Measurements from ENCODE around the gene PANK2.

GRCh38 chr20:3916364-3916763 is 27.2 kb downstream of the PANK2 start:
- TF ChIP-seq CTCF (IDR thresholded peaks at IDR 0.05 in 2 of 3, conservative IDR thresholded peaks at IDR 0.05 in 1 of 3; ENCODE audit: borderline replicate concordance in 1 of 3, insufficient read depth in 1 of 3, low read depth in 2 of 3, low read length in 2 of 3) (no peak), EZH2 (IDR thresholded peaks at IDR 0.05) (no peak), POLR2A (IDR thresholded peaks at IDR 0.05; ENCODE audit: borderline replicate concordance, extremely low read depth, insufficient read depth, insufficient read length) (no peak), POLR2AphosphoS5 (IDR thresholded peaks at IDR 0.05; ENCODE audit: low read depth, low read length) (no peak), ZBTB33 (IDR thresholded peaks at IDR 0.05; ENCODE audit: extremely low read depth, insufficient replicate concordance, low read length) (no peak), TCF7L2 (IDR thresholded peaks at IDR 0.05; ENCODE audit: borderline replicate concordance, extremely low read depth, insufficient read depth, insufficient read length) (no peak), YY1 (IDR thresholded peaks at IDR 0.05; ENCODE audit: extremely low read depth, insufficient replicate concordance, low read depth, low read length) (no peak), REST (IDR thresholded peaks at IDR 0.05; ENCODE audit: low read depth) (no peak), ELF1 (IDR thresholded peaks at IDR 0.05; ENCODE audit: borderline replicate concordance, low read depth) (no peak), CBX3 (IDR thresholded peaks at IDR 0.05; ENCODE audit: low read depth) (no peak), ATF3 (IDR thresholded peaks at IDR 0.05) (no peak)
